ENCODE data around the gene ATP1B1. TPM values are rescaled to one million over a fixed set of nuclear protein-coding genes. Genes with fewer than 3 reads are reported as not detected.

The ATP1B1 gene
- total RNA-seq, 1 donor from 2014 or later, result 30.7 TPM

DNA sequence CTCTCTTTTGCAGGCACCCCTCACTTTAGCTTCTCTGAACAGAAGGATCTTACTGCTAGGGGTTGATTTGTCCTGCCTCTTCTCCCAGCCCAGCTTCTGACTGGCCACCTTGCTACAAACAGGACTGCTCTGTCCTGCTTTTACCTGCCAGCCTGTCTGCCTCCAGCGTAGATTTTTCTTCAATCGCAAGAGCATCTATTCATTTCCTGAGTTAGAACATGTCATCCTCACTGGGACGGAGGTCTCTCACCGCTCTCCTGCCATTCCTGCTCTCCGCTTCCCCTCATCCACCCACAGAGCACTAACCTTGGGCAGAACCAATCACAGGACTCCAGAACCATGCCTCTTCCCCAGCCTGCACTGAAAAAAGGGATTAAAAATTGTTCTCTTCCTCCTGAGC is 3.5 kb upstream of the ATP1B1 start:
- H3K9me3 ChIP-seq (ENCODE audit: low read depth), result no peaks in the 10 kb centered on the region
- peaks cover 8% of the 10 kb centered on the region for H3K27me3 Mint-ChIP-seq (ENCODE audit: insufficient read depth, low read depth)
- H3F3A ChIP-seq (ENCODE audit: low read depth), result peaks cover 26% of the 10 kb centered on the region
- no peak overlapping the region for H3K4me3 Mint-ChIP-seq
- H2AFZ ChIP-seq (replicated peaks), result peak overlapping the region; percentile 74
- no peaks in the 10 kb centered on the region for H3K27me3 ChIP-seq
- peaks cover 7% of the 10 kb centered on the region for H4K20me1 ChIP-seq (ENCODE audit: low read depth)
- no peaks in the 10 kb centered on the region for H3K36me3 Mint-ChIP-seq
- peaks cover 13% of the 10 kb centered on the region for H3K79me2 ChIP-seq (ENCODE audit: low read depth)
- no peak for TF ChIP-seq EZH2 (IDR thresholded peaks at IDR 0.05)
- no peak for TF ChIP-seq EZH2phosphoT487 (IDR thresholded peaks at IDR 0.05)
- TF ChIP-seq, protein P1, sequence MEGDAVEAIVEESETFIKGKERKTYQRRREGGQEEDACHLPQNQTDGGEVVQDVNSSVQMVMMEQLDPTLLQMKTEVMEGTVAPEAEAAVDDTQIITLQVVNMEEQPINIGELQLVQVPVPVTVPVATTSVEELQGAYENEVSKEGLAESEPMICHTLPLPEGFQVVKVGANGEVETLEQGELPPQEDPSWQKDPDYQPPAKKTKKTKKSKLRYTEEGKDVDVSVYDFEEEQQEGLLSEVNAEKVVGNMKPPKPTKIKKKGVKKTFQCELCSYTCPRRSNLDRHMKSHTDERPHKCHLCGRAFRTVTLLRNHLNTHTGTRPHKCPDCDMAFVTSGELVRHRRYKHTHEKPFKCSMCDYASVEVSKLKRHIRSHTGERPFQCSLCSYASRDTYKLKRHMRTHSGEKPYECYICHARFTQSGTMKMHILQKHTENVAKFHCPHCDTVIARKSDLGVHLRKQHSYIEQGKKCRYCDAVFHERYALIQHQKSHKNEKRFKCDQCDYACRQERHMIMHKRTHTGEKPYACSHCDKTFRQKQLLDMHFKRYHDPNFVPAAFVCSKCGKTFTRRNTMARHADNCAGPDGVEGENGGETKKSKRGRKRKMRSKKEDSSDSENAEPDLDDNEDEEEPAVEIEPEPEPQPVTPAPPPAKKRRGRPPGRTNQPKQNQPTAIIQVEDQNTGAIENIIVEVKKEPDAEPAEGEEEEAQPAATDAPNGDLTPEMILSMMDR (IDR thresholded peaks at IDR 0.05), result no peak
- H3K4me2 ChIP-seq, result no peak overlapping the region
- DNase-seq (ENCODE audit: low spot score), result no peak
- H3K27ac Mint-ChIP-seq, result no peak overlapping the region
- H3K4me1 Mint-ChIP-seq, result peaks cover 12% of the 10 kb centered on the region
- H3K4me3 ChIP-seq, result no peak overlapping the region
- no peaks in the 10 kb centered on the region for H3K36me3 ChIP-seq
- no peaks in the 10 kb centered on the region for H3K9me3 Mint-ChIP-seq
- no peak overlapping the region for H3K27ac ChIP-seq
- no peak overlapping the region for H3K9ac ChIP-seq
- H3K4me1 ChIP-seq, result peaks cover 31% of the 10 kb centered on the region

DNA sequence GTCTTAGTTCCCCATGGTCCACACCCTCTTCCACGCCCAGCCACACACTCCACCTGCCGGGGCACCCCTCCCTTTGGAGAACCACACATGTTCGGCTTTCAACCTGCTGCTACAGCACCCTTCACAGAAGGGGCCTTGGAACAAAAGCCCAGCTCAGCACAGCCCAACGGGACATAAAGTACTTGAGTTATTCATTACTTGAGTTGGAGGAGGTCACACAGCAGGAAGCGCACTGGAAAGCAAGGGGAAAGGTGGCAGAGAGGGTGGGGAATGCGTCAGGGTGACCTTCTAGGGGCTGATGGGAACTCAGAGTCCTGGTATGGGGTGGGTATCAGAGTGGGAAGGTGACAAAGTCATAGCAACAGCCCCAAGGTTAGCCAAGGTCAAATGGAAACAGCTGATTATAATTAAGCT is 3.0 kb upstream of the ATP1B1 start:
- H3K9me3 ChIP-seq (ENCODE audit: low read depth), result no peaks in the 10 kb centered on the region
- peaks cover 18% of the 10 kb centered on the region for H3K79me2 ChIP-seq (ENCODE audit: low read depth)
- H3K9ac ChIP-seq, result no peak overlapping the region
- peaks cover 33% of the 10 kb centered on the region for H3K4me1 ChIP-seq
- no peak for DNase-seq (ENCODE audit: low spot score)
- H3K4me1 Mint-ChIP-seq, result peaks cover 16% of the 10 kb centered on the region
- peaks cover 26% of the 10 kb centered on the region for H3F3A ChIP-seq (ENCODE audit: low read depth)
- peaks cover 11% of the 10 kb centered on the region for H4K20me1 ChIP-seq (ENCODE audit: low read depth)
- no peak overlapping the region for H3K4me3 ChIP-seq
- no peak overlapping the region for H3K27ac Mint-ChIP-seq
- no peak overlapping the region for H3K4me3 Mint-ChIP-seq
- no peaks in the 10 kb centered on the region for H3K9me3 Mint-ChIP-seq
- TF ChIP-seq EZH2phosphoT487 (IDR thresholded peaks at IDR 0.05), result no peak
- H3K27ac ChIP-seq, result no peak overlapping the region
- H3K36me3 ChIP-seq, result no peaks in the 10 kb centered on the region
- no peaks in the 10 kb centered on the region for H3K36me3 Mint-ChIP-seq
- no peaks in the 10 kb centered on the region for H3K27me3 ChIP-seq
- H2AFZ ChIP-seq (replicated peaks), result no peak overlapping the region
- H3K4me2 ChIP-seq, result no peak overlapping the region
- H3K27me3 Mint-ChIP-seq (ENCODE audit: insufficient read depth, low read depth), result peaks cover 8% of the 10 kb centered on the region

DNA sequence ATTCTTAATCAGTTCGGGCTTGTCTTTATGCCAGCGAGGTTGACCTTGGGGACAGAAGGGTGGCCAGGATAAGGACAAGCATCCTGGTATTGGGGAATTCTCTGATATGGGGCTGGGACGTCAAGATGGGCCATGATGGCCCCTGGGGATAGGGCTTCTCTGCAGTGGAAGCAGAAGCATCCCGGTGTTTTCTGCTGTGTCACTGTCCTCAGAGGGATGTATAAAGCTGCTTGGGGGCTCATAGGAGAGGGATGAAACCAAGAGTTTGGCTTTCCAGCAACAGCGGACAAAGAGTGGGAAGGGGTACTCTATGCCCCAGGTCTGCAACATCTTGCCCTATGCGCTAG is 1.4 kb upstream of the ATP1B1 start:
- peak overlapping the region; percentile 84 for H3K4me3 Mint-ChIP-seq
- H3K4me2 ChIP-seq, result peak overlapping the region; percentile 75
- H3K27ac Mint-ChIP-seq, result peak overlapping the region; percentile 15

More for the DNA sequence above, 1.4 kb upstream of the ATP1B1 start:
- Mint-ChIP-seq H3K36me3 (no peaks in the 10 kb centered on the region), H3K9me3 (no peaks in the 10 kb centered on the region), H3K27me3 (ENCODE audit: insufficient read depth, low read depth) (peaks cover 8% of the 10 kb centered on the region), H3K4me1 (peaks cover 31% of the 10 kb centered on the region)
- DNase-seq (ENCODE audit: low spot score), result no peak
- Histone ChIP-seq H3K27me3 (no peaks in the 10 kb centered on the region), H3K4me1 (peaks cover 44% of the 10 kb centered on the region), H3K36me3 (no peaks in the 10 kb centered on the region), H2AFZ (replicated peaks) (no peak overlapping the region), H3K9me3 (ENCODE audit: low read depth) (no peaks in the 10 kb centered on the region), H4K20me1 (ENCODE audit: low read depth) (peaks cover 19% of the 10 kb centered on the region), H3F3A (ENCODE audit: low read depth) (peaks cover 26% of the 10 kb centered on the region), H3K4me3 (peak overlapping the region; percentile 94), H3K9ac (no peak overlapping the region), H3K27ac (no peak overlapping the region), H3K79me2 (ENCODE audit: low read depth) (peaks cover 34% of the 10 kb centered on the region)
- TF ChIP-seq, protein P1 (IDR thresholded peaks at IDR 0.05), result no peak
- TF ChIP-seq EZH2 (IDR thresholded peaks at IDR 0.05), result no peak
- no peak for TF ChIP-seq EZH2phosphoT487 (IDR thresholded peaks at IDR 0.05)
